Fibroblast of pulmonary artery (primary cell): ENCODE data around the gene ZP3.
A peak's percentile ranks its signal among the peaks of the same experiment; 100 is the strongest.
"Not testable (repeated sequence)": the region's sequence is repeated elsewhere in the genome, so short reads cannot be mapped to it uniquely, and the experiment has no call there.

Experiments used
- DNase-seq: peaks from one replicate; pipeline ENCODE4 v3.0.0-alpha.2; 2010; ENCODE audit warnings: low read depth
- H3K4me3 ChIP-seq: replicated peaks from 2 replicates; pipeline ENCODE4 v1.5.1; 2011; ENCODE audit warnings: low read depth, mild to moderate bottlenecking, control low read depth, low read length, moderate library complexity
- CTCF ChIP-seq: IDR thresholded peaks from 2 replicates; pipeline ENCODE4 v1.5.1; 2011; ENCODE audit warnings: mild to moderate bottlenecking, control low read depth, low read length, inconsistent platforms; ENCODE audit errors: missing control alignments

Gene ZP3

GRCh38 chr7:76430836-76431235 is 6.1 kb downstream of the ZP3 start:
- DNase-seq = no peak
- TF ChIP-seq CTCF = no peak
- H3K4me3 ChIP-seq = no peak overlapping the region

DNA sequence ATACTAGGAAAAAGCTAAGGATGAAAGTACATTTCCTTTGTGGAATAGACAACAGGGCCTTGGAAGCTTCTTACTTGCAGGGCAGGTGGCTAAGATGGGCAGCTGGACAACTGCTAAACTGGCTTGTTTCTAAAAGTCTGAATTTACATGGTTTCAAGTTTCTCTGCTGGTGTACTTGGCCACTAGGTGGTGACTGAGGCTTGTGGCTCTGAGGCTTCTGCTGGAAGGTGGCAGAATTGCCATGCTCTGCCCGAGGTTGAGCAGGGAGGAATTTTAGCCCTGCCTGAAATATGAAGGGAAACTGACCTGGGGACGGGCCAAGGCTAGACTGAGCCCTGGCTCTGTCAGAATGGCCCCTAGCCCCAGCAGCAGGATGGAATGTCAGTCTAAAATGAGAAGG is 13.1 kb downstream of the ZP3 start:
- DNase-seq = peak; percentile 82
- TF ChIP-seq CTCF = peak; percentile 46
- not testable (repeated sequence) for H3K4me3 ChIP-seq

GRCh38 chr7:76439120-76439888 is 14.6 kb downstream of the ZP3 start:
- H3K4me3 ChIP-seq, DNase-seq: not testable (repeated sequence)

DNA sequence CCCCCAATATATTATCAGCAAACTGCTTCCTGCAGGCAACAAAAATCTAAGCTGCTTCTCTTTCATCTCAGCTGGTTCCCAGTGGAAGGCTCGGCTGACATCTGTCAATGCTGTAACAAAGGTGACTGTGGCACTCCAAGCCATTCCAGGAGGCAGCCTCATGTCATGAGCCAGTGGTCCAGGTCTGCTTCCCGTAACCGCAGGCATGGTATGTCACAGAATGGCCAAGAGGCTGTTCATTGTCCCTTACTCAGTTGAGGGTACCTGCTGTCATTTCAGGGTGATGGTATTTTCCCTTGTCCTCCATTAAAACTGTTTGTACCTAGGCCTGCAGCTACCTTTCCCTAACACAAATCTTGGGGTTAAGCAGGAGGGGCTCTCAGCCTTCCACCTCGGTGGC is 15.7 kb downstream of the ZP3 start:
- DNase-seq, H3K4me3 ChIP-seq: not testable (repeated sequence)

GRCh38 chr7:76441792-76442191 is 17.0 kb downstream of the ZP3 start:
- not testable (repeated sequence) for H3K4me3 ChIP-seq, DNase-seq

DNA sequence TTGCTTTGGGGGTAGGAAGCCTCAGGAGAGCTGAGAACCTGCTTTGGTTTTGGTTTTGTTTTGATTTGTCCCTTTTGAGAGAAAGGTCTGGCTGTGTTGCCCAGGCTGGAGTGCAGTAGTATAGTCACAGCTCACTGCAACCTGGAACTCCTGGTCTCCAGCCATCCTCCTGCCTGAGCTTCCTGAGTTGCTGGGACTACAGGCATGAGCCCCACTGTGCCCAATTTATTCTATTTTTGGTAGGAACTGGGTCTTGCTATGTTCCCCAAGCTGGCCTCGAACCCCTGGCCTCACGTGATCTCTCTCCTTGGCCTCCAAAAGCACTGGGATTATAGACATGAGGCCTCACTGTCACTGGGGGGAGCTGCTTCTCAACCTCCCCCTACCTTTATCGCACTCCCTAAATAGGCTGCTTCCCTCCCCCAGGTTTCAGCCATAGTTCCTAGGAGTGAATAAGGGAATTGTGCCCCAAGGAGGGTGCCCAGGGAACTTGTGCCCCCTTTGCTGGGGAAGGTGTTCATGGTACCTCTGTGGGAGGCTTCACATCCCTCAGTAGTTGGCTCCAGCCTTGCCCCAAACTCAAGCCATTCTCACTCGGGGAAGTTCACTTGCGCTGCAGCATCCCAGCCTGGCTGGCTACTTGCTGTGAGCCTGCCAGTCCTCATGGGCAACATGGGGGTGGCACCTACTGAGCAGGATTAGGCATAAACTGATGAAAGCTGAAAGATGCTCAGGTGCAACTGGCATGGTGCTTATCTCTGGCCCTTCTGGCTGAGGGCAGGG is 18.1 kb downstream of the ZP3 start:
- DNase-seq, H3K4me3 ChIP-seq: not testable (repeated sequence)

DNA sequence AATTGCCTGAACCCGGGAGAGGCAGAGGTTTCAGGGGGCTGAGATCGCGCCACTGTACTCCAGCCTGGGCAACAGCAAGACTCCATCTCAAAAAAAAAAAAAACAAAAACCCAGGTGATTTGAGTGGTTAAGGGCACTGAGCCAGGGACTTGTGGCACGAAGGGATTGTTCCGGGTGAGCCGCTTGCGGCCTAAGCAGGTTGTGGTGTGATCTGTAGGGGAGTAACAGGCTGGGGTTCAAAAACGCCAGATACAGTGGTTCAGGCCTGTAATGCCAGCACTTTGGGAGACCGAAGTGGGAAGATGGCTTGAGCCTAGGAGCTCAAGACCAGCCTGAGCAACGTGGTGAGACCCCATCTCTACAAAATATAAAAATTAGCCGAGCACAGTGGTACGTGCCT is 19.1 kb downstream of the ZP3 start:
- H3K4me3 ChIP-seq, DNase-seq: not testable (repeated sequence)

GRCh38 chr7:76445577-76446008 is 20.8 kb downstream of the ZP3 start:
- not testable (repeated sequence) for H3K4me3 ChIP-seq
- peak; percentile 84 for DNase-seq

- DNase-seq, H3K4me3 ChIP-seq: not testable (repeated sequence)
These were observed 32.3 kb downstream of the ZP3 start for GRCh38 chr7:76457017-76457416.

DNA sequence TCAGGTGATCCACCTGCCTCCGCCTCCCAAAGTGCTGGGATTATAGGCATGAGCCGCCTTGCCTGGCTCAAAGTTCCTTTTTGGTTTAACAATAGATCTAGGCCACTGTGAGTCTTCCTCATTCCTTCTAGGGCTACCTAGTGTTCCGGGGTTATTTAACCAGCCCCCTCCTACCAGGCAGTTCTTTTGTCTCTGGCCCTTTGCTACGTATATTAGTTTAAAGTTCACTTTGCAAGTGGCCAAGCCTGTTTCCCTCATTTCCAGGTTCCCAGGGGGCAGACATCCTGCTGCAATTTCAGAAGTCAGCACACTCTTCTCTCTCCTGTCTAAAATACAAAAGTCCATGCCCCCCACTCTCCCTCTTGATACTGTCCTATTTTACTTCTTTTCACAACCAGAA is 33.8 kb downstream of the ZP3 start:
- H3K4me3 ChIP-seq, DNase-seq: not testable (repeated sequence)

DNA sequence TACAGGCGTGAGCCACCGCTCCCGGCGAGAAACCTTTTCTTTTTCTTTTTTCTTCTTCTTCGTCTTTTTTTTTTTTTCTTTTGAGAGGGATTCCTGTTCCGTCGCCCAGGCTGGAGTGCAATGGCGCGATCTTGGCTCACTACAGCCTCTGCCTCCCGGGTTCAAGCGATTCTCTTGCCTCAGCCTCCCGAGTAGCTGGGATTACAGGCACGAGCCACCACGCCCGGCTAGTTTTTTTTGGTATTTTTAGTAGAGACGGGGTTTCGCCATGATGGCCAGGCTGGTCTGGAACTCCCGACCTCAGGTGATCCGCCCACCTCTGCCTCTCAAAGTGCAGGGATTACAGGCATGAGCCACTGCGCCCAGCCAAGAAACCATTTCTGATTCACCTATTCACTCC is 36.0 kb downstream of the ZP3 start:
- not testable (repeated sequence) for H3K4me3 ChIP-seq, DNase-seq

GRCh38 chr7:76461464-76462101 is 36.8 kb downstream of the ZP3 start, which contains the start of gene DTX2:
Gene DTX2, plus strand, starts transcription at chr7:76461709. Its CDS starts 18,801 bp downstream, at chr7:76480510.
- peak within 1 kb of the TSS; percentile 50 for H3K4me3 ChIP-seq
- DNase-seq = not testable (repeated sequence)

DNA sequence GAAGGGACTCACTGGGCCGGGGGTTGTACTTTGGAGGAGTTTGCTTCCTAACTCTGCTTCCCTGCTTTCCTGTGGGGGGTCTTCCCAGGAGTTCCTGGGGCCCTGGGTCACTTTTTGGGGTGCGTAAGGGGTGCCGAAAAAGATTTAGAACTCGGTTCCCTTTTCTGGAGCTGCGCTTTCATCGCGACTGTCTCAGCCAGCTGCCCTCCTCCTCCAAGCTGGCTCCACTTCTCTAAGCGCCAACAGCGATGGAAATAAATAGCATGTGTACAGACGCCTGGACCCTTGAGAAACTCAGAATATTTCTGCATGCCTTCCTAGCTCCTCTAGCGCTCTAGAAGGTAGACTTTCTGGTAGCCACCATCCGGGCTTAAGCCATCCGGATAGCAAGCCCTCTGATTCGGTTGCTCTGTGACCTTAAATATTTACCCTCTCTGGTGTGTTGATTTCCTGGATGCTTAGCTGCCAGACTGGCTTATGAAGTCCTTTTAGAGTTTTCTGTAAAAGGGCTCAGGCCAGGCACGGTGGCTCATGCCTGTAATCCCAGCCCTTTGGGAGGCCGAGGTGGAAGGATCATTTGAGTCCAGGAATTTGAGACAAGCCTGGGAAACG is 37.6 kb downstream of the ZP3 start:
- DNase-seq, H3K4me3 ChIP-seq: not testable (repeated sequence)

GRCh38 chr7:76464959-76465358 is 40.2 kb downstream of the ZP3 start:
- H3K4me3 ChIP-seq, DNase-seq: not testable (repeated sequence)

DNA sequence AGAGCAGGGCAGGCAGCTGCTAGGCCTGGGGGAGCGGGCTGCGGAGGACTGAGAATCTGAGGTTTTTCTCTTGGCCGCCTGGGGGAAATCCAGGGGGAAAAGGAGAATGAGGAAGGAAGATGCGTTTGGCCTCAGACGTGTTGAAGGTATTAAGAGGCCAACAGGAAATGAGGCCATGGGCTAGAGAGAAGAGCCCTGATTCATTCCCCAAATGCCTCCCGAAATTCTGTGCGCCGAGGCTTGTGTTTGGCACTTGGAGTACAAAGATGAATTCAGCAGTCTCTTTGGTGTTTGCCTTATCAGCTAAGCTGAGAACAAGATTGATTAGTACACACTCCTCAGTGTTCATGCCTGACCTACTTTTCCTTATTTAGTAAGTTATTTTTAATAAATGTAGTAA is 41.2 kb downstream of the ZP3 start:
- DNase-seq, H3K4me3 ChIP-seq: not testable (repeated sequence)
